ENCODE results near the gene LASP1.
"Not testable (repeated sequence)": the region's sequence is repeated elsewhere in the genome, so short reads cannot be mapped to it uniquely, and the experiment has no call there.

The LASP1 gene

DNA sequence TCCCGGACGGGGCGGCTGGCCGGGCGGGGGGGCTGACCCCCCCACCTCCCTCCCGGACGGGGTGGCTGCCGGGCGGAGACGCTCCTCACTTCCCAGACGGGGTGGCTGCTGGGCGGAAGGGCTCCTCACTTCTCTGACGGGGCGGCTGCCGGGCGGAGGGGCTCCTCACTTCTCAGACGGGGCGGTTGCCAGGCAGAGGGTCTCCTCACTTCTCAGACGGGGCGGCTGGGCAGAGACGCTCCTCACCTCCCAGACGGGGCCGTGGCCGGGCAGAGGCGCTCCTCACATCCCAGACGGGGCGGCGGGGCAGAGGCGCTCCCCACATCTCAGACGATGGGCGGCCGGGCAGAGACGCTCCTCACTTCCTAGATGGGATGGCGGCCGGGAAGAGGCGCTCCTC, 60.9 kb downstream of the LASP1 start:
- not testable (repeated sequence) for DNase-seq (ENCODE audit: low read depth)

DNA sequence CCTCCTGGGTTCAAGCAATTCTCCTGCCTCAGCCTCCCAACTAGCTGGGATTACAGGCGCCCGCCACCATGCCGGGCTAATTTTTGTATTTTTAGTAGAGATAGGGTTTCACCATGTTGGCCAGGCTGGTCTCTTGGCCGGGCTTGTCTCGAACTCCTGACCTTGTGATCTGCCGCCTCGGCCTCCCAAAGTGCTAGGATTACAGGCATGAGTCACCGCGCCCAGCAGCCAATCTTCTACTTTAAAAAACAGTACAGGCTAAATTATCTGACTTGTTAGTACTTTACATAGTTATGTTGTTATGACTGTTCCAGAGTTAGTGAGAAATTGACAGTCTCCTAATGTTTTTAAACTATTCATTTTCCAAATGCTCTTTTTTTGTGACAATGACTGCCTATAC, 64.1 kb downstream of the LASP1 start:
- not testable (repeated sequence) for DNase-seq (ENCODE audit: low read depth)

DNA sequence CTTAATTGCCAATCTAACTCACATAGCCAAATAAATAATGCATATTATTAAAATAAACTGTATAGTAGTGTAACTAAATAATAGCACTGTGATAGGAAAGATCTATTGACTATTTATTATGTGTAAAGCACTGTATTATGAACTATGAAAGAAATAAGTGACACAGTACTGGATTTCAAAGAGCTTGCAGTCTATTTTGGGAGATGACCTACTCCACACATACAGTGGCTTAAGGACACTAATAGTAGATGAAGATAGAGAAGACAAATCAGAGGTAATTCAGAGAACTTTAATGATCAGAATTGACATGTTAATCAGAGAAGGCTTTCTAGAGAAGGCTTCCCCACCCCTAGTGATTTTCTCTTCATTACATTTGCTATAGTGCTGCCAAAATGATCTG, 70.1 kb downstream of the LASP1 start:
- DNase-seq (ENCODE audit: low read depth), result no peak

DNA sequence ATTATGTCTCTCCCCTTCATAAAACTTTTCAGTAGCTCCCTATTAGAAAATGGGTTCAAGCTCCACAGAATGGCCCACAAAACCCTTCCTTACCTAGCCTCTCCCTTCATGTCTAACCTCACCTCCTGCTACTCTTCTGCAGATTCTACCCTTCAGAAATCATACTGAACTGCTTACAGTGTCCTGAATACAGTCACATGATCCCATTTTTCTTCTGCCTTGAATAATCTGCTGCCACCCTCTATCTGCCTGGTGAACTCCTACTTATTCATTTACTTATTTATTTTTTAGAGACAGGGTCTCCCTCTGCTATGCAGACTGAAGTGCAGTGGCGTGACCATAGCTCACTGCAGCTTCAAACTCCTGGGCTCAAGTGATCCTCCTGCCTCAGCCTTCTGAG, 70.5 kb downstream of the LASP1 start:
- no peak for DNase-seq (ENCODE audit: low read depth)

DNA sequence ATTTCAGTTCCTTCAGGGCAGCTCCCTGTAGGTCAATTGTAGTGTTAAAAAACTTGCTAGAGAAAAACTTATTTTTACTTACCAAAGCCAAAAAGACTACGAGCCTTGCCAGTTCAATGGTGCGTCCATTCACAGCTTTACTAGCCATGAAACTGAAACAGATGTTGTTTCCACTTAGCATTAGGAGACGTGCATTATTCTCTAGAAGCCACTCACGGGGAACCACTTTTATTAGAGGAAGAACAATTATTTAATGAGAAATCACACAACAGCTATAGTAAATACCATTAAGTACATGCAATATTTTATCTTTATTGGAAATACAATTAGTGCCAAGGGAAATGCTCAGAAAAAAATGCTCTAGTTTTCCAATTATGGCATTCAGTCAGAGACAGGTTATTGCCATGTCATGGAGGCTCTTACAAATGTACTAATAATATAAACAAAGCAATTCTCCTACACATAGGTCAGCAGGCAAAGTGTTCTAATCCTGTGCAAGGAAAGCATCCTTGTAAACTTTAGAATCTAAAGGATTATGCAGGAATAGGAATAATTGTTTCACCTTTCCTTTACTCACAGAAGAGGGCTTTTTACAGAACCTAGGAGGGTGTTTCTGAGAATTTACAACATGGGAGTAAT, 73.0 kb downstream of the LASP1 start:
- DNase-seq (ENCODE audit: low read depth), result no peak

DNA sequence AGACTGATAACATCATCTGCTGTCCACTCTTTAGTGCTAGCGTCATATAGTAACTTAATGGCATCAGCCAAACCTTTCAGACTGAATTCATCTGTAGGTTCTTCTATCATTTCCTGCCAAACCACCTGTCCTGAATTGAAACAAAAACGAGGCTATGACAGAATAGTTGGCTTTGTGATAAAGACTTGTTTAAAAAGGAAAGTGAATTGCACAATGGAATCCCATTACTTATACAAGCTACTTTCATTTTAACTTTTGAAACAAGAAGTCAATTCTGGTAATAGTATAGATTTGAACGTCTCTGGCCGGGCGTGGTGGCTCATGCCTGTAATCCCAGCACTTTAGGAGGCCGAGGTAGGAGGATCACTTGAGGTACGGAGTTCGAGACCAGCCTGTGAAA, 73.7 kb downstream of the LASP1 start:
- DNase-seq (ENCODE audit: low read depth), result no peak

DNA sequence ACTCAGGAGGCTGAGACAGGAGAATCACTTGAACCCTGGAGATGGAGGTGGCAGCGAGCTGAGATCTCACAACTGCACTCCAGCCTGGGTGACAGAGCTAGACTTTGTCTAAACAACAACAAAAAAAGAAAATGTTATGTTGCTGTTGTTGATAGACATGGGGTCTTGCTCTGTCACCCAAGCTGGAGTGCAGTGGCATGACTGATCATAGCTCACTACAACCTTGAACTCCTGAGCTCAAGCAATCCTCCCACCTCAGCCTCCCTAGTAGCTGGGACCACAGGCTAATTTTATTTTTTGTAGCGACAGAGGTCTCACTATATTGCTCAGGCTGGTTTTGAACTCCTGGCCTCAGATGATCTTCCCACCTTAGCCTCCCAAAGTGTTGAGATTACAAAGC, 77.3 kb downstream of the LASP1 start:
- DNase-seq (ENCODE audit: low read depth), result no peak

DNA sequence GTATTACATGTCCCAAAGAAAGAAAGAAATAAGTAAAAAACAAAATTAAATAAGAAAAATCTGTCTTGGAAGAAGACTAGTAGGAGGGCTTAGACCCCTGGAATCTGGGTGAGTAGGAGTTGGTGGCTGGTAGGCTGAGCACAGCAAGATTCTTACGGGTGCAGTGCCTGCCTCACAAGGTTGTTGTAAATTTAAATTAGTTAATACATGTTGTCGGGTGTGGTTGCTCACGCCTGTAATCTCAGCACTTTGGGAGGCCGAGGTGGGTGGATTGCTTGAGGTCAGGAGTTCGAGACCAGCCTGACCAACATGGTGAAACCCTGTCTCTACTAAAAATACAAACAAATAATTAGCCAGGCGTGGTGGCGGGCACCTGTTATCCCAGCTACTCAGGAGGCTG, 83.9 kb downstream of the LASP1 start:
- not testable (repeated sequence) for DNase-seq (ENCODE audit: low read depth)

DNA sequence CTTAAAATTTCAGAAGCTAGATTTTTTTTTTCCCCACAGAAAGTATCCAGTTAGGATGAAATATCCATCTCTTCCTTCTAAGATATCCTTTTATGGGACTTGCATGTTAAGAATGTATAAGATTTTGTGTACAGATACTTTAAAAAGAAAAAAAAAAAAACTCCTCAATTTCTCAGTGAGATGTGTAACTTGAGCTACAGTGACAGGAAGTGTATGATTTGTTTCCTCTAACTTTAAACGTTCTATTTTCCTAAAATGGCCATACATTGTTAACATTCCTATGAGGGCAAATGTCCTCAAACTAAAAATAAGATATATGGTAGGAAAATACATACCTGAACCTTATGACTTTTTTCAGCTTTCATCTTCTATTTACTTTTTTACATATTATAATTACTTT, 88.5 kb downstream of the LASP1 start:
- DNase-seq (ENCODE audit: low read depth), result no peak

DNA sequence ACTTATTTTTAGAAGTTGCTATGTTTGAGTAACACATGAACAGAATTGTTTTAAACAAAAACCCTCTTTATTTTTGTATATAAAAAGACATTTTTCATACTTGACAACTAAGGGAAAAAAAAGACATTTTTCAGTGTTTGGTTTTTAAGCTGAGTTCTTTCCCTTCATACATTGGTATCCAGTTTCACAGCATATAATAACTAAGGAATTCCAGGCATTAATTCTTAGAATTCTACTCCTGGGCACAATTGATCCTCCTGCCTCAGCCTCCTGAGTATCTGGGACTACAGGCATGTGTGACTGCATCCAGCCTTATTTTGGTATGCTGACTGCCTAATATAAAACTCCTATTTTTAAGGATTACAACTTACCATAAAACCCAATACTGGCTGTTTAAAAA, 88.9 kb downstream of the LASP1 start:
- no peak for DNase-seq (ENCODE audit: low read depth)

DNA sequence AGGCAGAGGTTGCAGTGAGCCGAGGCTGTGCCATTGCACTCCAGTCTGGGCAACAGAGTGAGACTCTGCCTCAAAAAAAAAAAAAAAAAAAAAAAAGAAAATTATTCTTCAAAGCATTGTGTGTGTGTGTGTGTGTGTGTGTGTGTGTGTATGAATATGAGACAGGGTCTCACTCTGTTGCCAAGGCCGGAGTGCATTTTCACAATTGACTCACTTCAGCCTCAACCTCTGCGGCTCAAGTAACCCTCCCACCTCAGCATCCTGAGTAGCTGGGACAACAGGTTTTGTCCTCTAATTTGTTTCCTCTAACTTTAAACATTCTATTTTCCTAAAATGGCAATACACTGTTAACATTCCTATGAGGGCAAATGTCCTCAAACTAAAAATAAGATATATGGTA, 89.7 kb downstream of the LASP1 start:
- no peak for DNase-seq (ENCODE audit: low read depth)

DNA sequence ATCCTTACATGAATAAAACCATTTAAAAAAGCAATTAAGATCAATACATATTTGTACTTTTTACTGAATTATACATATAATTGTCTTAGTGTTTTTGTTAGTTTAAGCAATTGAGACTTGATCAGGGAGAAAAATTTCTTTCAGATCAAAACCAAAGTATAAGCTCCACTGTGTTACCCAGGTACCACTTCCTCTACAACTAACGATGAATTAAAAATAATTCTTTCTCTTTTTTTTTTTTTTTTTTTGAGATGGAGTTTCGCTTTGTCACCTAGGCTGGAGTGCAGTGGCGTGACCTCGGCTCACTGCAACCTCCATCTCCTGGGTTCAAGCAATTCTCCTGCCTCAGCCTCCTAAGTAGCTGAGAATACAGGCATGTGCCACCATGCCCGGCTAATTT, 90.5 kb downstream of the LASP1 start:
- no peak for DNase-seq (ENCODE audit: low read depth)

DNA sequence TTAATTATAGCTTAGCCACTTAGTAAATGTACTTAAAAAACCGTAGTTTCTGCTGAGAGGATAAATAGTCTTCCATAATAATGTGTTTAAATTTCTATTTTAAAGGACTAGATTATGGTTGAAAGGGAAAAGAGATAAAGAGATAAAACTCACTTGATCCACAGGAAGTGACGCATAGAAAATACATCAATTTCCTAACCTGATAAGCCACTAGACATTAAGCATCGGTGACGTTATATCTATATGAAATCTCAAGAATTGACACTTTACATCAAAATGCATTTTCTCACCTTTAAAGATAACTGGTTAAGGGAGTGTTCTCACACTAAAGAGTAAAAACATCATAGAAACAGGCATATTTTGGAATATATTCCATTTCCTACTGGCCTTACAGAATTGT, 91.6 kb downstream of the LASP1 start:
- DNase-seq (ENCODE audit: low read depth), result no peak

DNA sequence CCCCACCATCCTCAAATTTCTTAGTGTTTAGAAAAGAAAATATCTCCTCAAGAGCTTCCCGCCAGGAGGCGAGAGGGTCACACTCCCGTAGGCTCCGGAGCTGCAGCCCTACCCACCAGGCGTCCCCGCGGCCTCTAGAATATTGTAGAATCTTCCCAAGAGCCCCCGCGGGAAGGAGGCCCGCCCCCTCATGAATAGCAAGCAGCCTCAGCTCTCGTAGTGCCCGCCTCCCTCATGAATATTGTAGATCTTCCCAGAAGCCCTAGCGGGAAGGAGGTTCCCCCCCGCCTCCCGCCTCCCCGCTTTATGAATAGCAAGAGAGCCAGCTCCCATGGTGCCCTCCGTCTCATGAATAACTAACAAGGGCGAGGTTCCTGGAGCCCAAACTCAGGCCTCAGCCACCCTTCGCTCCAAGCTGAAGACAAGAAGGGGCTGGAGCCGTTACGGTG, 97.5 kb downstream of the LASP1 start, which contains the start of gene FBXO47:
Gene FBXO47 (minus strand): TSS at position 114 of the 449 bp plus-strand sequence. CDS start 4,378 bp downstream, outside the sequence.
- DNase-seq (ENCODE audit: low read depth), result peak; percentile 66

DNA sequence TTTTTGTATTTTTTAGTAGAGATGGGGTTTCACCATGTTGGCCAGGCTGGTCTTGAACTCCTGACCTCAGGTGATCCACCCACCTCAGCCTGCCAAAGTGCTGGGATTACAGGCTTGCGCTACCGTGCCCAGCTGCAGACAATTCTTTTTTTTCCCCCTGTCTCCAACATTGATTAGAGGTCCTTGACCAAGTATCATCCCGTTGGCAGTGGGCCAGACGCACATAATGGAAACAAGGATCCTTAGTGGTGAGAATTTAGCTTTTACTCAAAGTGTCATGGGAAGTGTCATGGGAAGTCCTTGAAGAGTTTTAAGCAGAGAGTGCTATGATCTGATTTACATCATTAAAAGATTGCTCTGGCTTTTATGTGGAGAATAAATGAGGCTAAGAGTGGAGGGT, 99.4 kb downstream of the LASP1 start:
- DNase-seq (ENCODE audit: low read depth), result no peak

DNA sequence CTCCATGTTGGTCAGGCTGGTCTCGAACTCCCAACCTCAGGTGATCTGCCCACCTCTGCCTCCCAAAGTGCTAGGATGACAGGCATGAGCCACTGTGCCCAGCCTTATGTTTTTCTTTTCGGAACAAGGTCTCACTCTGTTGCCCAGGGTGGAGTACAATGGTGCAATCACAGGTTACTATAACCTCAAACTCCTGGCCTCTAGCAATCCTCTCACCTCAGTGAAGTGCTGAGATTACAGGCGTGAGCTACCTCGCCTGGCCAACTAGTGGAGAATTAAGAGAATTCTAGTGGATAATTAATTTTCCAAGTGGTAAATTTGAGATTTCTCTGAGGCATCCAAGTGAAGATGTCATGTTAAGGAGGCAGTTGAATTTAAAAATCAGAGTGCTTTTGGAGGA, 100.3 kb downstream of the LASP1 start:
- no peak for DNase-seq (ENCODE audit: low read depth)

DNA sequence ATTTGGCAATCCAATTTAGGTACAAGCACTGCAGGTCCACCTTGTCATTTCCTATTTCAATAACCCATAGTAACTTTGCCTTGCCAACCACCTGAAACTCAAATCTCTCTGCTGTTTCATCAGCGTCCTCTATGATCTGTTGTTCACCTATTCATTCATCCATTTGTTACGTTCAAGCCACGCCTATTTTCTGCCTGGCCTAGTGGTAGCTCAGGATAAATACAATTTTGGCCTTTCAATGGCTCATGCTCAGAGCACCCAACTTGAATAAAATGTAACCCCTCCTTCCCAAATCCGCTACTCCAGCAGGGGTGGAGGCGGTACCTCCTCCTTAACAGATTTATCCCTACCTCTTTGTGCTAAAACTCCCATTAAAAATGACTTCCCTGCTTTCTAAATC, 100.9 kb downstream of the LASP1 start:
- DNase-seq (ENCODE audit: low read depth), result no peak

All from stimulated activated CD8-positive, alpha-beta memory T cell treated with anti-CD3 and anti-CD28 coated beads, Interleukin-12 subunit alpha, Interleukin-12 subunit beta, amount 100 ng/mL, for 4 hours (primary cell).